B cell (primary cell): Measurements from ENCODE around the gene A1BG.

ENCODE experiments used
- CTCF ChIP-seq: fragments of 200-600 bp; IDR thresholded peaks from one replicate; pipeline ENCODE4 v1.8.0; 2022; ENCODE audit warnings: antibody characterized with exemption, mild to moderate bottlenecking
- EZH2 ChIP-seq: IDR thresholded peaks from 2 replicates; pipeline ENCODE4 v1.6.1; 2012; ENCODE audit warnings: borderline replicate concordance, low read depth, mild to moderate bottlenecking, moderate library complexity, low read length; ENCODE audit not compliant: insufficient read depth, poor library complexity, severe bottlenecking

- no peak for TF ChIP-seq CTCF
- TF ChIP-seq EZH2 = no peak
Measured at GRCh38 chr19:58379246-58379645, 26.0 kb upstream of the A1BG start.
